ENCODE measurements around the gene PDE6H. TPM values are rescaled to one million over a fixed set of nuclear protein-coding genes. Genes with fewer than 3 reads are reported as not detected.

Gene PDE6H
- polyA plus RNA-seq, 2 of the 4 experiments (the other 2 are of a cell fraction) = not detected

DNA sequence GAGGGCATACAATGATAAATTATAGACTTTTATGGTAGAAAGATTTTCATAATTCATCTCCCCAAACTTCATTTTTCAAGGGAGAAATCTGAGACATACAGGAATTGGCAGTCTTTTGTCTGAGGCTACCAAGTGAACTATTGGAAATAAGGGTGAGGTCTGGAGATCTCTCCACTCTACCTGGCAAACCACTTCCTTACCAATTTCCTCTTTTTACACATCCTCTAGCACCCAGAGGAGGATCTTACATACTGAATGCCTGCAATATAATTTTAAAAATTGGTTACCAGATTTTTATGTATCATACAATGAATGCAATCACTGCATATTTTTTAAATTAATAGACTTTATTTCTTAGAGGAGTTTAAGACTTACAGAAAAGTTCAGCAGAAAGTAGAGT, 6.6 kb downstream of the PDE6H start:
- FAIRE-seq (no peak), ATAC-seq (no peak), DNase-seq (ENCODE audit: low read depth in 1 of 2, low spot score in 1 of 2) (no peak)
- no peak overlapping the region for H3K4me2 ChIP-seq
- no peak for TF ChIP-seq ZNF302 (CRISPR knock-in tag; IDR thresholded peaks at IDR 0.05)
- TF ChIP-seq GATA3 (IDR thresholded peaks at IDR 0.05; ENCODE audit: borderline replicate concordance) = no peak
- TF ChIP-seq, protein P1, sequence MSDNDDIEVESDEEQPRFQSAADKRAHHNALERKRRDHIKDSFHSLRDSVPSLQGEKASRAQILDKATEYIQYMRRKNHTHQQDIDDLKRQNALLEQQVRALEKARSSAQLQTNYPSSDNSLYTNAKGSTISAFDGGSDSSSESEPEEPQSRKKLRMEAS (IDR thresholded peaks at IDR 0.05) = no peak
- TF ChIP-seq CEBPB (IDR thresholded peaks at IDR 0.05) = no peak
- TF ChIP-seq RCOR1 (IDR thresholded peaks at IDR 0.05; ENCODE audit: low read depth, low read length) = no peak
- no peak for TF ChIP-seq SREBF2 (IDR thresholded peaks at IDR 0.05)
- TF ChIP-seq SMC3 (IDR thresholded peaks at IDR 0.05) = no peak
- no peak for TF ChIP-seq RAD21 (conservative IDR thresholded peaks at IDR 0.05 in 1 of 2, IDR thresholded peaks at IDR 0.05 in 1 of 2)
- TF ChIP-seq RARB (CRISPR knock-in tag; IDR thresholded peaks at IDR 0.05) = no peak
- TF ChIP-seq, protein P2, sequence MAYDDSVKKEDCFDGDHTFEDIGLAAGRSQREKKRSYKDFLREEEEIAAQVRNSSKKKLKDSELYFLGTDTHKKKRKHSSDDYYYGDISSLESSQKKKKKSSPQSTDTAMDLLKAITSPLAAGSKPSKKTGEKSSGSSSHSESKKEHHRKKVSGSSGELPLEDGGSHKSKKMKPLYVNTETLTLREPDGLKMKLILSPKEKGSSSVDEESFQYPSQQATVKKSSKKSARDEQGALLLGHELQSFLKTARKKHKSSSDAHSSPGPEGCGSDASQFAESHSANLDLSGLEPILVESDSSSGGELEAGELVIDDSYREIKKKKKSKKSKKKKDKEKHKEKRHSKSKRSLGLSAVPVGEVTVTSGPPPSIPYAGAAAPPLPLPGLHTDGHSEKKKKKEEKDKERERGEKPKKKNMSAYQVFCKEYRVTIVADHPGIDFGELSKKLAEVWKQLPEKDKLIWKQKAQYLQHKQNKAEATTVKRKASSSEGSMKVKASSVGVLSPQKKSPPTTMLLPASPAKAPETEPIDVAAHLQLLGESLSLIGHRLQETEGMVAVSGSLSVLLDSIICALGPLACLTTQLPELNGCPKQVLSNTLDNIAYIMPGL (CRISPR knock-in tag; IDR thresholded peaks at IDR 0.05; ENCODE audit: borderline replicate concordance) = no peak
- TF ChIP-seq, protein P3, sequence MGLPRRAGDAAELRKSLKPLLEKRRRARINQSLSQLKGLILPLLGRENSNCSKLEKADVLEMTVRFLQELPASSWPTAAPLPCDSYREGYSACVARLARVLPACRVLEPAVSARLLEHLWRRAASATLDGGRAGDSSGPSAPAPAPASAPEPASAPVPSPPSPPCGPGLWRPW (IDR thresholded peaks at IDR 0.05) = no peak
- TF ChIP-seq, protein P4, sequence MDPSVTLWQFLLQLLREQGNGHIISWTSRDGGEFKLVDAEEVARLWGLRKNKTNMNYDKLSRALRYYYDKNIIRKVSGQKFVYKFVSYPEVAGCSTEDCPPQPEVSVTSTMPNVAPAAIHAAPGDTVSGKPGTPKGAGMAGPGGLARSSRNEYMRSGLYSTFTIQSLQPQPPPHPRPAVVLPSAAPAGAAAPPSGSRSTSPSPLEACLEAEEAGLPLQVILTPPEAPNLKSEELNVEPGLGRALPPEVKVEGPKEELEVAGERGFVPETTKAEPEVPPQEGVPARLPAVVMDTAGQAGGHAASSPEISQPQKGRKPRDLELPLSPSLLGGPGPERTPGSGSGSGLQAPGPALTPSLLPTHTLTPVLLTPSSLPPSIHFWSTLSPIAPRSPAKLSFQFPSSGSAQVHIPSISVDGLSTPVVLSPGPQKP (IDR thresholded peaks at IDR 0.05; ENCODE audit: low read depth, low read length) = no peak
- no peak for TF ChIP-seq JUN (IDR thresholded peaks at IDR 0.05)
- no peak for TF ChIP-seq CBX2 (IDR thresholded peaks at IDR 0.05; ENCODE audit: borderline replicate concordance, low read depth)
- TF ChIP-seq EP300 (IDR thresholded peaks at IDR 0.05) = no peak
- no peak for TF ChIP-seq FOSB (CRISPR knock-in tag; IDR thresholded peaks at IDR 0.05)
- TF ChIP-seq EHMT2 (IDR thresholded peaks at IDR 0.05; ENCODE audit: low read depth) = no peak
- no peak for TF ChIP-seq EHF (CRISPR knock-in tag; IDR thresholded peaks at IDR 0.05)
- H3K4me3 ChIP-seq = no peak overlapping the region
- H3K27ac ChIP-seq = no peak overlapping the region
- POLR2A ChIA-PET = no interaction called here
- CTCF ChIA-PET = no interaction called here
- no peaks in the 10 kb centered on the region for H3K4me1 ChIP-seq
- no peaks in the 10 kb centered on the region for H3K9me3 ChIP-seq

DNA sequence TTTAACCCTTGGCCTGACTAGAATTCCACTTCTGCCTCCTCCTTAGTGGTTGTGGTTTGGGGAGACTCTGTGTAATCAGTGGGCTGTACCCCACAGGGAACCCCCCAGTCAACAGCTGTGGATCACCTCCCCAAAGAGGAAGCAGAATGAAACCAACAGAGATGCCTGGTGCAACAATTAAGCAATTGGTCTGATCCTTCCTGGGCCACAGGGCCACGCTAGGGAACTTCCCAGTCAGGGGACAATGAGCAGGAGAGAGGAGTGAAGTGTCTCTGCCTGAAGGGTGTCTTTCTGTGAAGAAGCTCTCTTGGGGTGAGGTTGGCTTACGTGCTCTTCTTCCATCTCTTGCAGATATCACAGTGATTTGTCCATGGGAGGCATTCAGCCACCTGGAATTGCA, 8.2 kb downstream of the PDE6H start:
- Histone ChIP-seq H3K4me2 (no peak overlapping the region), H3K4me1 (no peaks in the 10 kb centered on the region), H3K27ac (no peak overlapping the region), H3K9me3 (no peaks in the 10 kb centered on the region), H3K4me3 (no peak overlapping the region)
- TF ChIP-seq CEBPB (IDR thresholded peaks at IDR 0.05) (no peak), SMC3 (IDR thresholded peaks at IDR 0.05) (no peak), HOXB5 (CRISPR knock-in tag; IDR thresholded peaks at IDR 0.05) (no peak), HOXB13 (CRISPR knock-in tag; IDR thresholded peaks at IDR 0.05; ENCODE audit: low read depth) (no peak), MAZ (IDR thresholded peaks at IDR 0.05; ENCODE audit: borderline replicate concordance, low read depth, low read length) (no peak), KDM1A (IDR thresholded peaks at IDR 0.05; ENCODE audit: low read depth) (no peak), SREBF2 (IDR thresholded peaks at IDR 0.05) (no peak), ZFP36 (IDR thresholded peaks at IDR 0.05; ENCODE audit: borderline replicate concordance, partially characterized antibody) (no peak), BHLHE40 (IDR thresholded peaks at IDR 0.05; ENCODE audit: low read depth, low read length) (no peak), CBX8 (IDR thresholded peaks at IDR 0.05) (no peak), RFX5 (IDR thresholded peaks at IDR 0.05) (no peak), ZSCAN20 (CRISPR knock-in tag; IDR thresholded peaks at IDR 0.05) (no peak), PHF8 (IDR thresholded peaks at IDR 0.05; ENCODE audit: borderline replicate concordance, low read depth) (no peak), EP300 (IDR thresholded peaks at IDR 0.05) (no peak)
- TF ChIP-seq, protein P5, sequence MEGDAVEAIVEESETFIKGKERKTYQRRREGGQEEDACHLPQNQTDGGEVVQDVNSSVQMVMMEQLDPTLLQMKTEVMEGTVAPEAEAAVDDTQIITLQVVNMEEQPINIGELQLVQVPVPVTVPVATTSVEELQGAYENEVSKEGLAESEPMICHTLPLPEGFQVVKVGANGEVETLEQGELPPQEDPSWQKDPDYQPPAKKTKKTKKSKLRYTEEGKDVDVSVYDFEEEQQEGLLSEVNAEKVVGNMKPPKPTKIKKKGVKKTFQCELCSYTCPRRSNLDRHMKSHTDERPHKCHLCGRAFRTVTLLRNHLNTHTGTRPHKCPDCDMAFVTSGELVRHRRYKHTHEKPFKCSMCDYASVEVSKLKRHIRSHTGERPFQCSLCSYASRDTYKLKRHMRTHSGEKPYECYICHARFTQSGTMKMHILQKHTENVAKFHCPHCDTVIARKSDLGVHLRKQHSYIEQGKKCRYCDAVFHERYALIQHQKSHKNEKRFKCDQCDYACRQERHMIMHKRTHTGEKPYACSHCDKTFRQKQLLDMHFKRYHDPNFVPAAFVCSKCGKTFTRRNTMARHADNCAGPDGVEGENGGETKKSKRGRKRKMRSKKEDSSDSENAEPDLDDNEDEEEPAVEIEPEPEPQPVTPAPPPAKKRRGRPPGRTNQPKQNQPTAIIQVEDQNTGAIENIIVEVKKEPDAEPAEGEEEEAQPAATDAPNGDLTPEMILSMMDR (IDR thresholded peaks at IDR 0.05) = no peak
- TF ChIP-seq, protein P3 (IDR thresholded peaks at IDR 0.05) = no peak
- TF ChIP-seq, protein P1 (IDR thresholded peaks at IDR 0.05) = no peak
- TF ChIP-seq, protein P6, sequence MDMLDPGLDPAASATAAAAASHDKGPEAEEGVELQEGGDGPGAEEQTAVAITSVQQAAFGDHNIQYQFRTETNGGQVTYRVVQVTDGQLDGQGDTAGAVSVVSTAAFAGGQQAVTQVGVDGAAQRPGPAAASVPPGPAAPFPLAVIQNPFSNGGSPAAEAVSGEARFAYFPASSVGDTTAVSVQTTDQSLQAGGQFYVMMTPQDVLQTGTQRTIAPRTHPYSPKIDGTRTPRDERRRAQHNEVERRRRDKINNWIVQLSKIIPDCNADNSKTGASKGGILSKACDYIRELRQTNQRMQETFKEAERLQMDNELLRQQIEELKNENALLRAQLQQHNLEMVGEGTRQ (IDR thresholded peaks at IDR 0.05) = no peak
- ATAC-seq = no peak
- POLR2A ChIA-PET = no interaction called here
- no peak for FAIRE-seq
- 73% methylated on average over 2 of the region's 2 CpGs for WGBS (ENCODE audit: missing lambda C conversion rate)
- no peak for DNase-seq (ENCODE audit: low read depth in 1 of 2, low spot score in 1 of 2)
- CTCF ChIA-PET = interaction anchor here (0.6 to 0.7 kb wide), 2 partner anchors 15 to 53 kb away, joined by 3 read pairs; no protein-coding TSS in a partner anchor

Data from A549 (cell line).